Mammary epithelial cell (primary cell): ENCODE data around the gene KDM4B.

Experiments used
- EZH2 ChIP-seq: IDR thresholded peaks from 2 replicates; pipeline ENCODE4 v1.6.1; 2012; ENCODE audit warnings: low read length, inconsistent platforms, borderline replicate concordance
- TF ChIP-seq, protein P1 (sequence below), 2 donors: IDR thresholded peaks in 1 of 2; conservative IDR thresholded peaks in 1 of 2; 2 replicates each; pipeline ENCODE4 v1.5.1; 2011 to 2012; ENCODE audit warnings: inconsistent platforms in 2 of 2, low read length in 2 of 2, mild to moderate bottlenecking in 2 of 2, control low read depth in 1 of 2, low read depth in 1 of 2; ENCODE audit not compliant: insufficient read depth in 1 of 2; ENCODE audit errors: extremely low read depth in 1 of 2

DNA sequence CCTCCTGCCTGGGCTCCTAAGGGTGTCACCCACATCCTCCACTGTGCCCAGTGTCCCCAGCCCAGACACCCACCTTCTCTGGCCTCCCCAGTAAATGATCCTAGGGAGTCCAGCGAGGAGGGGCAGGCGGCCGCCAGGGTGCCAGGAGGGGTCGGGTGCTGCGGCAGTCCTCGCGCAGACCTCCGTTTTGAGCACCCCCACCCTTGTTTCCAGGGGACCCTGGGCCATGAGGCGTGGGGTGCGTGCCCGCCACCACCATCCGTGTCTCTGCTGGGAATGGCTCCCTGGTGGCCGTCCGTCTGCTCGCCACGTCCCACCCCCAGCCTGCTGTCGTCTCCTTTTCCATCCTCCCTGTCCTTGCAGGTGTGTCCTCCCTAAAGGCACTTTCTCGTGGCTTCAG, 133.0 kb downstream of the KDM4B start:
- no peak for TF ChIP-seq EZH2
- TF ChIP-seq, protein P1, sequence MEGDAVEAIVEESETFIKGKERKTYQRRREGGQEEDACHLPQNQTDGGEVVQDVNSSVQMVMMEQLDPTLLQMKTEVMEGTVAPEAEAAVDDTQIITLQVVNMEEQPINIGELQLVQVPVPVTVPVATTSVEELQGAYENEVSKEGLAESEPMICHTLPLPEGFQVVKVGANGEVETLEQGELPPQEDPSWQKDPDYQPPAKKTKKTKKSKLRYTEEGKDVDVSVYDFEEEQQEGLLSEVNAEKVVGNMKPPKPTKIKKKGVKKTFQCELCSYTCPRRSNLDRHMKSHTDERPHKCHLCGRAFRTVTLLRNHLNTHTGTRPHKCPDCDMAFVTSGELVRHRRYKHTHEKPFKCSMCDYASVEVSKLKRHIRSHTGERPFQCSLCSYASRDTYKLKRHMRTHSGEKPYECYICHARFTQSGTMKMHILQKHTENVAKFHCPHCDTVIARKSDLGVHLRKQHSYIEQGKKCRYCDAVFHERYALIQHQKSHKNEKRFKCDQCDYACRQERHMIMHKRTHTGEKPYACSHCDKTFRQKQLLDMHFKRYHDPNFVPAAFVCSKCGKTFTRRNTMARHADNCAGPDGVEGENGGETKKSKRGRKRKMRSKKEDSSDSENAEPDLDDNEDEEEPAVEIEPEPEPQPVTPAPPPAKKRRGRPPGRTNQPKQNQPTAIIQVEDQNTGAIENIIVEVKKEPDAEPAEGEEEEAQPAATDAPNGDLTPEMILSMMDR (conservative IDR thresholded peaks at IDR 0.05 in 1 of 2, IDR thresholded peaks at IDR 0.05 in 1 of 2; ENCODE audit: extremely low read depth in 1 of 2, insufficient read depth in 1 of 2, low read depth in 1 of 2, low read length in 2 of 2) = no peak
